Suppressor macrophage (primary cell): Measurements from ENCODE around the gene CMTM4.
A peak's percentile ranks its signal among the peaks of the same experiment; 100 is the strongest.
"Not testable (repeated sequence)": the region's sequence is repeated elsewhere in the genome, so short reads cannot be mapped to it uniquely, and the experiment has no call there.

Experiments used
- DNase-seq, 4 experiments: peaks; one replicate each; pipeline ENCODE4 v3.0.0-alpha.2; 2020 to 2022

The CMTM4 gene

DNA sequence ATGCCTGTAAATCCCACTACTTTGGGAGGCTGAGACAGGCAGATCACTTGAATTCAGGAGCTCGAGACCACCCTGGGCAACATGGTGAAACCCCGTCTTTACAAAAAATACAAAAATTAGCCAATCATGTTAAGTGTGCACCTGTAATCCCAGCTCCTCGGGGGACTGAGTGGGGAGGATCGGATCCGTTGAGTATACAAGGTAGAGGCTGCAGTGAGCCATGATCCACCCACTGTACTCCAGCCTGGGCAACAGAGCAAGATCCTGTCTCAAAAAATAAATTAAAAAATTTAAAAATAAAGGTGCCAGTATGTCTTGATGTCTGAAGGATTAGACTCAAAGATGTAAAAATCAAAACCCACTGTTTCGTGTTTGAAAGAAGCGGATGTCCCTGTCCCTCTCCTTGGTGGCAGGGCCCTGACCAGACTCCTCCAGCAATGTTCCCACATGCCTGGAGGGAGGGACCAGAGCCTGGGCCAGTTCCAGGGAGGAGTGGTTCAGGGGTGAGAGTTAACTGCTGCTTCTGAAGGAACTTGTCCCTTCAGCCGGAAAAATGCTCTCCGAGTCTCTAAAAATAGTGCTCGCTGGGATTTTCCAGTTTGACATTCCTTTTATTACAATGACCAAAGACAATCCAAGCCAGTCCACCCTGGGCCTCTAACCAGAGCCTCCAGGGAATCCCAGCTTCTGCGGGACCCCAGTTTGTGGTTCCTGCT is 9.4 kb upstream of the CMTM4 start:
- DNase-seq = no peak

DNA sequence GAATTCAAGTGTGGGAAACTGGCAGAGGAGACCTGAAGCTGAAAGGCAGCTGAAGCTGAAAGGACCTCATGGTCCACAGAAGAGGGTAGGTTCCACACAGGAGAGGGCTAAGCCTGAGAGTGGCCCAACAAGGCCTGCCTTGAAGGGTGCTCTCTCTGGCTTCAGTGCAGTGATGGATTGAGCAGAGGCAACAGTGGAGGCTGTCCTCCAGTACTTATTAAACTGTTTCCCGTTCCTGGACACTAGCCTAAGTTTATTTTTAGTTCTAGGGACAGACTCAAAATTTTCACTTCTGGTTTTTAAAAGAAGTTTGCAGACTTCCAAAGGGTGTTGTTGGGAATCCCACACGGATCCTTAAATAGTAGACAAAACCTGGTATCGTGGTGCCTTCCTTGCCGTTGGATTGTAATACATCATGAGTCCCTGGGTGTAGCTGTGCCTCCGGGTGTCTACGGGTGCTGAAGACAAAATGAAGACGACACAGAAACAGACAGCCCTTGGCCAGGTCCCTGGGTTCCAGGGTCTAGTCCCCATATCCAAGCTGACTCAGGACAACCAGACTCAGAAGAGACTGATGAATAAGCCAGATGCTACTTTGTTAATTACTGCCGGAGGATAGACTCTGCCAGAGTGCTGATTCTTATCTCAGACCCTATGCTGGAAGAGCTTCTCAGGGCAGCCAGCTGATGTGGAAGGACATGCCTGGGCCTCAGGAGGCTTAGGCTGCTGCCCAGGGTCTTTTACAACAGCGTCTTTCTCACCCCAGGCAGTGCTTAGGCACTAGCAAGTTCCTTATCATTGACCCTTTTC is 7.1 kb upstream of the CMTM4 start:
- DNase-seq = peak in 3 of 4 experiments; percentile 13 to 58 (median 45)

DNA sequence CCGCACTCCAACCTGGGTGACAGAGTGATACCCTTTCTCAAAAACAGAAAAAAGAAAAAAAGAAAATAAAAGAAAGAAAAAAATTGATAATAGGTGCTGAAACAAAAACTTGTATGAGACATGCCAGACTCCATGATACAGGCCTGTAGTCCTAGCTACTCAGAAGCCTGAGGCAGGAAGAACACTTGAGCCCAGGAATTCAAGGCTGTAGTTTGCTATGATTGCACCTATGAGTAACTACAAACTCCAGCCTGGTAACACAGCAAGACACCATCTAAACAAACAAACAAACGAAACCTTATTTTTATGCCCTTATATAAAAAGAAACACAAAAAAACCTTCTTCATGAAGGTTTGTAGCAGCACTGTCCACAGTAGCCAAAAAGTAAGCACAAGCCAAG is 5.0 kb upstream of the CMTM4 start:
- no peak for DNase-seq

DNA sequence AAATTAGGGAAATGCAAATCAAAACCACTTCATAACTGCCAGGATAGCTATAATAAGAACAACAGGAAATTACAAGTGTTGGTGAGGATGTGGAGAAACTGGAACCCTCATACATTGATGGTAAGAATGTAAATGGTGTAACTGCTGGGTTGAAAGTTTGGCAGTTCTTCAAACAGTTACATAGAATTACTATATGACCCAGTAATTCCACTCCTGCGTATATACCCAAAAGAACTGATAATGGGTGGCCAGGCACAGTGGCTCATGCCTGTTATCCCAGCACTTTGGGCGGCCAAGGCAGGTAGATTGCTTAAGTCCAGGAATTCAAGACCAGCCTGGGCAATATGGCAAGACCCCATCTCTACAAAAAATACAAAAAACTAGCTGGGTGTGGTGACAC is 4.5 kb upstream of the CMTM4 start:
- DNase-seq = peak in 2 of 4 experiments; percentile 55 to 59

DNA sequence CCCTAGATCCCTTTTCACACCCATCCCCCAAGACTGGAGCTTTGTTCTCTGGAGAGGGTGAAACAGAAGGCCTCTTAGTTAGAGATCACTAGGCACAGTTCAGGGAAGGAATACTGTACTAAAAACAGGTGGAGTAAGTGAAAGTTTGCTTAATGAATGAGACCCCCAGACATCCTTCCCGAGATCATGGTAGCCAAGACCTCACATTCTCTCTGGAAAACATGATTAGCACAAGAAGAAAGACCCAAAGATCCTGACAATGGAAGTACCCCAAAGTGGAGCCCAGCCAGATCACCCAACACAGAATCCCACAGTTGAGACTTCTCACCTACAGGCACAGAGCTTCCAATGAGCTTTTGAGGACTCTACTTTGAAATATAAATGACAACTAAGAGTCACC is 3.4 kb upstream of the CMTM4 start:
- no peak for DNase-seq

DNA sequence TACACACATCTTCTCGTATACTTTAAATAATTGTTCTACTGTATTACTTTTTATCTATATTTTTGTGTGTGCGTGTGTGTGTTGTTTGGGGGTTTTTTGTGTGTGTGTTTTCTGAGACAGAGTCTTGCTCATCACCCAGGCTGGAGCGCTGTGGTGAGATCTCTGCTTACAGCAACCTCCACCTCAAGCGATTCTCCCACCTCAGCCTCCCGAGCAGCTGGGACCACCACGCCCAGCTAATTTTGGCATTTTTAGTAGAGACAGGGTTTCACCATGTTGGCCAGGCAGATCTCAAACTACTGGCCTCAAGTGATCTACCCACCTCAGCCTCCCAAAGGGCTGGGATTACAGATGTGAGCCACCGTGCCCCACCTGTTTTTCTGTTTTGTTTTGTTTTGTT is 1.5 kb upstream of the CMTM4 start:
- no peak for DNase-seq

DNA sequence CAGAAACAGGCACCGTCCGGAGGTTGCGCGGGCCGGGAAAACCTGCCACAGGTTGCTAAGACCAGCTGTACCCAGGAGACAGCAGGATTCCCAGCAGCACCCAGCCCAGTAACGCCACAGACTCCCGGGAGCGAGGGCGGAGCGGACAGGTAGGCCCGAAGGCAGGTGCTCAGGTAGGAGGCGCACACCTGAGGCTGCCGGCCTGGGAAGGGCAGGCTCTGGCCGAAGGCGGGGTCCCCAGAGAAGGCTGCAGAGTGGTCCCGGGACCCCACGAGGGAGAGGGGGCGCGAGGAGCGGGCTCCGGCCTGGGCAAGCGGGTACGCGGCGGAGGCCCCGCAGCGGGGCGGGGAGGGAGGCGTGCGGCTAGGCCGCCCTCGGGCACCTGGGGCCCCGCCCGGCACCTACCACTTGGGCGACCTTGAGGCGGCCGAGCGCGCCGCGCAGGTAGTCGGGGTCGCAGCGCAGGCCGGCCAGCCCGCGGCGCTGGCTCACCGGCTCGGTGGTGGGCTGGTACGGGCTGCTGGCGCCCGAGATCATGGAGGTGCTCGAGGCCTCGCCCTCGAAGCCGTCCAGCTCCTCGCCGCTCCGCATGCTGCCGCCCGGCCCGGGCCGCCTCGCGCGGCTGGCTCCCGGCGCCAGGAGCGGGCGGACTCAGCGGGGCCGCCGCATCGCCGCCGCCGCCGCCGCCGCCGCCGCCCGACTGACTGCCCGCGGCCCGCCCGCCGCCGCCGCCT is 441 bp downstream of the CMTM4 start:
- peak in 1 of 4 experiments; percentile 9 for DNase-seq

DNA sequence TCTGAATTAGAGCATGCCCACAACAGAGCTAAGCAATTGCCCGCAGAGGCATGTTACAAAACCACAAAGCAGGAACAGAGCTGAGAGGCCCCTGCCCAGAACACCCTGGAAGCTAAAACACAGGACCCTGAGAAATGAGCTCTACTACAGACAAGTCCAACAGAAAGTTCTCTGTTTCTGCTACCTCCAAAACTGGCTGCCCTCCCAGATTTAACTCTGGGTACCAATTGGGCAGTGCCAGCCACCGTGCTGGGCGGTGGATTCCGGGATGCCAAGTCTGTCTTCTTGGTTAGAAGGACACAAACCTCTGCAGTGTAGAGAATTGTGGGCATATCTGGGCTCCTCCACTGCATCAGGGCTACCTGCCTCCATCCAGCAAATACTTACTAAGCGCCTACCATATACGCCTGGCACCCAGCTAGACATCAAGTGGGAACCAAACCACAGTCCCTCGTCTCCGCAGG is 1.0 kb downstream of the CMTM4 start:
- peak in 3 of 4 experiments; percentile 13 to 22 (median 18) for DNase-seq

DNA sequence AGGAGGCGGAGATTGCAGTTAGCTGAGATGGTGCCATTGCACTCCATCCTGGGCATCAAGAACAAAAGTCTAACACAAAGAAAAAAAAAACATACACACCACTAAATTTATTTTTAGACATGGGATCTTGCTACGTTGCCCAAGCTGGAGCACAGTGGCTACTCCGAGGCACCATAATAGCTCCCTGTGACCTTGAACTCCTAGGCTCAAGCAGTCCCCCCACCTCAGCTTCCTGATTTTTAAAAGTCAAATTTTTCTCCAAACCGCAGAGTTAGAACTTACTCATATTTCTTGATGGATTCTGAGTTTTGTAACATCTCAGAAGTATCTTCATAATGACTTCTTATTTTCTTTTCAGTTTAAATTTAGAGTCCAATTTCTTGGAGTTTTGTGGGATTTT is 3.4 kb downstream of the CMTM4 start:
- DNase-seq = peak; percentile 42 to 69 (median 50)

DNA sequence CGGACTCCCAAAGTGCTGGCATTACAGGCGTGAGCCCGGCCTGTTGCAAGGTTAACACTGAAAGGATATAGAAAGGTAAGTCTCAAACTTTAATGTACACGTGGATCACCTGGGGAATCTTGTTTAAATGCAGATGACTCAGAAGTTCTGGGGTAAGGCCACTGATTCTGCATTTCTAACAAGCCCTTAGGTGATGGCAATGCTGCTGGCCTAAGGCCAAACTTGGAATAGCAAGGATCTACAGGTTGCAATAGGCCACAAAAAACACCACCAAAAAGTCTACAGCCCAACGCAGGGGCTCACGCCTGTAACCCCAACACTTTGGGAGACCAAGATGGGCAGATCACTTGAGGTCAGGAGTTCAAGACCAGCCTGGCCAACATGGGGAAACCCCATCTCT is 4.2 kb downstream of the CMTM4 start:
- DNase-seq = no peak

DNA sequence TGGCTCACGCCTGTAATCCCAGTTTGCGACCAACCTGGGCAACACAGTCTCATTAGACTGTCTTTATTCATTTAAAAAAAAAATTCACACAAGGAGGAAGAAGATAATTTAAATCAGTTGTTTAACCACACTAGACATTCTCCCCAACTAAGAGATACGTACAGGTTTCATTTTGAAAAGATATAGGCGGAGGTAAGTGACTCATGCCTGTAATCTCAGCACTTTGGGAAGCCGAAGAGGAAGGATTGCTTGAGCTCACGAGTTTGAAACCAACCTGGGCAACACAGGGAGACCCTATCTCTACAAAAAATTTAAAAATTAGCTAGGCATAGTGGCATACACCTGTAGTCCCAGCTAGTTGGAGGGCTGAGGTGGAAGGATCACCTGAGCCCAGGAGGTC is 5.3 kb downstream of the CMTM4 start:
- no peak for DNase-seq

DNA sequence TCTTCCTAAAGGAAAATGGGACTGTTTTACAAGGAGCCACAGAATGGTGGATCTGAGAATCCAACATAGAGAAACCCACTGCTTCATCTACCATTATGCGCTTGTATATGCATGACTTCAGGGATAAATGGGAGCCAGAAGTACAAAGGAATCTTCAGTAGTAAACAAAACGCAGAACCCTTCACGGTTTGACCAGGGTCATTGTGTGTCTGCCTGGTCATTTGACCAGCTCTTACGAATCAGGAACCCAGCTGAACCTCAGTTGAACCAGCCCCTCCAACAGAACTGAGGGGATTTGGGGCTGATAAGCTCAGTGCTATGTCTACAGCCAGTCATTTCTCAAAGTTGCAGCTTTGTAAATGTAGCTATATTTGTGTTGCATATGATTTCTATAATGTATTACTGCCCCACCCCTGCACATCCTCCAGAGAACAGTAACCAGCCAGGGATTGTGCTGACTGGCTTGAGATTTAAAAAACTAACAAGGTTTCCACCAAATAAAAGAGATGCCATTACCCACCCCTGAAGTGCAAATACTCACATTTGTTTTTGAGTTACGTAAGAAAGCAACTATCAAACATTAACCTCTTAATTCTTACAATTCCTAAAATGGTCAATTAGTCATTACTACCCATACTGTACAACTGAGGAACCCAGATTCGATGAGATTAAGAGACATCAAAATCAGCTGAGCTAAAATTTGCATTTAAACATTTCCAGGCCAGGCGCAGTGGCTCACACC is 6.3 kb downstream of the CMTM4 start:
- DNase-seq = no peak

DNA sequence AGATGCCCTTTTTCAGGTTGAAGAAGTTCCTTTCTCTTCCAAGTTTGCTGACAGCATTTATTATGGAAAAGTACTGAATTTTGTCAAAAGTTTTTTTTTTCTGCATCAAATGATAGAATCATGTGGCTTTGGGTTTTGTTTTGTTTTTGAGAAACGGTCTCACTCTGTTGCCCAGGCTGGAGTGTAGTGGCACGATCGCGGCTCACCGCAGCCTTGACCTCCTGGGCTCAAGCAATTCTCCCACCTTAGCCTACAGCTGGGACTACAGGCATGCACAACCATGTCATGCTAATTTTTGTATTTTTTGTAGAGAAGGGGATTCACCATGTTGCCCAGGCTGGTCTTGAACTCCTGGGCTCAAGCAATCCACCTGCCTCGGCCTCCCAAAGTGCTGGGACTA is 7.3 kb downstream of the CMTM4 start:
- DNase-seq = no peak

DNA sequence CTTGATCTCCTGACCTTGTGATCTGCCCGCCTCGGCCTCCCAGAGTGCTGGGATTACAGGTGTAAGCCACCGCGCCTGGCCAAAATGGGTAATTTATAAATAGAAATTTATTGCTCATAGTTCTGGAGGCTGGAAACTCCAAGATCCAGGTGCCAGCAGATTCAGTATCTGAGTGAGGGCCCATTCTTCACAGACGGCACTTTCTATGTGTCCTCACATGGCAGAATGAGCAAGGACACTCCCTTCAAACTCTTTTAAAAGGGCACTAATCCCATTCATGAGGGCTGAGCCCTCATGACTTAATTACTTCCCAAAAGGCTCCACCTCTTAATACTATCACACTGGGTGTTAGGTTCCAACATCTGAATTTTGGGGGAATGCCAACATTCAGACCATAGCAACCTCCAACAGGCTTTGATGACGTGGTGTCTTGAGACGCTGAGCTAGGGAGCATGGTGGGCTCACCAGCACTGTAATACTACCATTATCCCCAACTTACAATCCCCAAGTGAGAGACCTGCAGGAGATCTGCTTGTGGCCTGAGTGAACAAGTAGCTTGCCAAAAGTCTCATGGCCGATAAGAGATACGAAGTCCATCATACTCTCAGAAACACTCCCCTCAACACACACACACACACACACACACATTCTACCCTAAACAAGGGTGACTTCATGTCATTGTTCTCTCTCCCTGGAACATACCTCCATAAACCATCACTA is 8.5 kb downstream of the CMTM4 start:
- DNase-seq = no peak

DNA sequence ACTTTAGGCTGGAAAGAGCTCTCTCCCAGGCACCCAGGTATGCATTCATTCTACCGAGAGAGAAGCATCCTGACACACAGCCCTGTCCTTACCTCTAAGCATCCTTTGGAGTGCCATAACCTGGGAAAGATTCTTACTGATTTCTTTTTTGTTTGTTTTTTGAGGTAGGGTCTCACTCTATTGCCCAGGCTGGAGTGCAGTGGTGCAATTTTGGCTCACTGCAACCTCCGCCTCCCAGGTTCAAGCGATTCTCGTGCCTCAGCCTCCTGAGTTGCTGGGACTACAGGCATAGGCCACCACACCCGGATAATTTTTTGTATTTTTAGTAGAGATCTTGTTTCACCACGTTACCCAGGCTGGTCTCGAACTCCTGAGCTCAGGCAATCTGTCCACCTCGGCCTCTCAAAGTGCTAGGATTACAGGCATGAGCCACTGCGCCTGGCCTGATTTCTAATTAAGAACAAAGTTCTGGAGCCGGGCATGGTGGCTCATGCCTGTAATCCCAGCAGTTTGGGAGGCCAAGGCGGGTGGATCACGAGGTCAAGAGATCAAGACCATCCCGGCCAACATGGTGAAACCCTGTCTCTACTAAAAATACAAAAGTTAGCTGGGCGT is 10.9 kb downstream of the CMTM4 start:
- not testable (repeated sequence) for DNase-seq

DNA sequence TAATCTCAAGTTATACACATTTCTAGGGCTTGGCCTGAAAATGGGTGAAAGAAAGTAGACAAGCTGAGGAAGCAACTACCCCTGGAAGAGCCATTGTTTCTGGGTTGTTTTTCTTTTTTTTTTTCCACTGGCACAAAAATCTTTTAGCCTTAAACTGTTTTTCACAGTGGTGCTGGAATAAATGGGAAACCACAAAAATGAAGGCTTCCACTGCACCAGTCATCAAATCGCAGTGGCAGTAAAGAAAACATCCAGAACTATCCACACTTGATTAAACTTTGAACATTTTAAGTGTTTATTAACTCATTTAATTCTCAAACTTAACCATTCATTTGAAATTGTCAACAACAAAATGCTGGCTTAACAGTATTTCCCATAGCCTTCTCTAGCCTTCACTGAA is 14.3 kb downstream of the CMTM4 start:
- no peak for DNase-seq

DNA sequence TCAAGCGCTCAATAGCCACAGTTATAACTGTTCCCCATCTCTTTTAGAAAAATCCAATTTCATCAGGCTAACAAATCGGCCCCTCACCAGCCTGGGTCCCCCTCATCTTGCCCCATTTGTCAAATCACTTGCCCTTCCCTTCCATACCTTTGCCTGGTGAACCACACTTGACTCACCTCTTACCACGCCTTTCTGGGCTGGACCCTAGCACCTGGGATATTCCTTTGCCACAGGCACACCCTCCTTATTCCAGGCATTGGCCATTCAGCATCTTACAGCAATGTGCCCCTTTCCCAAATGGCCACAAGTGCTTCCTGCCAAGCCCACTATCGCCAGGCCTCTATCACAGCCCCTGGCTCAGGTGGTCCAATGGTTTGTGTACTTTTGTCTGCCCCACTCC is 14.9 kb downstream of the CMTM4 start:
- DNase-seq = no peak

DNA sequence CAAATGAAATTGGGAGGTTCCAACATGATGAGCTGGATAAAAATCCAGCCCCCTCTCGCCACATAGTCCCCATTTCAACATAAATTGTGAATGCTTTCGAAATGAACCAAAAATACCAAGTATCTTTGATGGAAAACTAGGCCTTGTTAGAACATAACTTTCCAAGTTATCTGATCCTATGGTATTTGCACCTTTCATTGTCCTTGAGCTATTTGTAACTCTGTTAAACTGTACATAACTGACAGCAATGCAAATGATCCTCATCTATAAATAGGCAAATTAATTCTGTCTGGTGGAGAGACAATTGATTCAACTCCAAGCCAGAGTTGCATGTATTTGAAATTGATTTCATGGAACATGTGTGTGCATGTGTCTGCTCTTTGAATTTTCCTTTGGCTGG is 18.2 kb downstream of the CMTM4 start:
- DNase-seq = no peak

DNA sequence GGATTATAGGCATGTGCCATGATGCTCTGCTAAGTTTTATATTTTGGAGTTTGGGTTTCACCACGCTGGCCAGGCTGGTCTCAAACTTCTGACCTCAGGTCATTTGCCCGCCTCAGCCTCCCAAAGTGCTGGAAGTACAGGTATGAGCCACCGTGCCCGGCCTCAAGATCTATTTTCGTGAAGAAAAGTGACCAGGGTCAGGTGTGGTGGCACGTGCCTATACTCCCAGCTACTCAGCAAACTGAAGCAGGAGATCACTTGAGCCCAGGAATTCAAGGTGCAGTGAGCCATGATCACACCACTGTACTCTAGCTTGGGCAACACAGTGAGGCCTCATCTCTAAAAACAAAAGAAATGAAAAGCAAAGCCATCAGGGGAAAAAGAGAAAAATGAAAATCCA is 18.7 kb downstream of the CMTM4 start:
- no peak for DNase-seq

DNA sequence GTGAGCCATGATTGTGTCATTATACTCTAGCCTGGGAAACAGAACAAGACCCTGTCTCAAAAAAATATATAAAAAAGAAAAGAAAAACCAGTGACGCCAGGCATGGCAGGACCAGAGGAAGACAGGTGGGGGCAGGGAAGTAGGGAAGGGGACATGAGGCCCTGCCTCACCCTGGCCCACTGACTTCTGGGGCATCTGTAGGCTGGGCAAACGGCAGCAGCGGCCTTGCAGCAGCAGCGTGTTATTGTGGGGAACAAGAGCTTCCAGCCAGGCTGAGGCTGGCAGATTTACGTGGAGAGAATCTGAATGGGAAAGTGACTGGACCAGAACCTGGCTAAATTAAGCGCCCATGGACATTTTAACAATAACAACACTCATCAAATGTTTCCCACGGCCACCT is 19.4 kb downstream of the CMTM4 start:
- DNase-seq = no peak

DNA sequence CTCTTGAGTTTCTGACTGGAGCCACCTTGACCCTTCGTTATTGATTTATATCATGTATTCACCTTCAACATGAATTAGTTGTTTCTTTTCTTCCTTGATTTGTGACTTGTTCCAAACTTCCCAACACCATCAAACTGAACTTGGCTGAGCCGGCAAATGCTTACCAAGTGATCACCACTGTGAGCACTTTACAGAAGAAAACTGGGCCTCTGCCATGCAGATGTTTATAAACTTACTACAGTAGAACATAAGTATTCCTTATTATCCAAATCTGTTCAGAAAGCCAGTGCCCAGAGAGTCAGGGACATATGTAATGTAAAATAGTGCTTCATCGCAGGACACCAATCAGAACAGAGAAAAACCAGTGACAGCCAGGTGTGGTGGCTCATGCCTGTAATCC is 19.9 kb downstream of the CMTM4 start:
- DNase-seq = no peak

DNA sequence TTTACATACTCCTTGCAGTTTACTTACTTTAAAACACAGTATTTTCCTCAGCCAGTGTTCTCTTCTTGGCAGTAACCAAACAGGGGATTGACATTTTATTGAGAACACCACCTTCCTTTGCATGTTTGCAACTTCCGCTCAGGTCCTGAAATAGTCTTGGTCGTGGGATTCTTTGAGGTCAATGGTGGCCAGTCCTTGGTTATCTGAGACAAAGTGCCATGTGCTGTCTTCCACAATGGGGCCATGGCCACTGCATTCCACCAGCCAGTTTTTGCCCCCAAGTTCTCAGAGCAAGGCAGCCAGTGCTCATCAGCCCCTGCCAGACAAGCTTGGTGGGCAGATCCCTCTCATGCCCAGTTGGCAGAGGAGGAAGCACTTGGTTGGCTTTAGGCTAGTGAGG is 22.9 kb downstream of the CMTM4 start:
- no peak for DNase-seq
